ENCODE data around the gene COL1A2. TPM values are rescaled to one million over a fixed set of nuclear protein-coding genes. Genes with fewer than 3 reads are reported as not detected.
A peak's percentile ranks its signal among the peaks of the same experiment; 100 is the strongest.

COL1A2 gene
- total and polyA plus RNA-seq, 2 donors from 2014 or later, result 51.4 to 149 TPM

DNA sequence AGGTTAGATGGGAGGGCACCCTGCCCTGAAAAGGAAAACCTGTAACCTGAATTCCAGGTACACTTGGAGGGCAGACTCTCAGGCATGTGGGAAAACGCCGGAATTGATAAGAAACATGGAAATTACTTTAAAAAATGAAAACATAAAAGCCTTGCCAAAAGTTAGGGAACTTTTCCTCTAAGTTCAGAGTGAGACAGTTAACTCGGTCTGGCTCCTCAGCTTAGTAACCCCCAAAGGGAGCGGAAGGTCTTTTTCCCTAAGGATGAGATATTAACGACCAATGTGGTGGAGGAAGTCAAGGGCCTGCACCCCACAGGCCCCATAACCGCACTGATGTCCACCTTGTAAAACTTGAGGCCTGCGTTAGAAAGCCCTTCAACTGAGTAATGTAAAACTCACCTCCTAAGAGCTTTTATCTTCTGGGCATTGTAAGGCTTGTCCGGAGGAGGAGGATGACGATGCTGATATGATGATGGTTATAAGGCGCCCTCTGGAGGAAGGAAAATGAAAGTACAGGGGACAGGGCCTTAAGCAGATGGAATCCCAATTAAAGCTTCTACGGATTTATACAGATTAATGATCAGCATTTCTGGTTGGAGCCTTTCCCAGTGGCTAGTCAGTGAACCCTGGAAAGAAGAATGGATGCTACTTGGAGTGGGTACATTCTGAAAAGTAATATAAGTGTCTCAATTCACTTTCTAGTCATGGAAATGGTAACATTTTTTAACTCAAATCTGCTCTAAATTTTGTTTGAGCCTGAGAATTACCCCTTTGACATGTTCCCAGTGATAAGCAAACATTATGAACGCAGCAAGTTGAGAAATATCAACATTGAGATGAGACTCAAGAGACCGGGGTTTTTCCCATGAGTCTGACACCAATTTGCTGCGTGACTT lies 694 bp downstream of the COL1A2 start:
- DNase-seq (peak in 4 of 5 donors; percentile 52 to 95 (median 79)), FAIRE-seq (peak; percentile 85)
- Histone ChIP-seq H3K4me3 (ENCODE audit: low read length in 3 of 3) (peak overlapping the region; percentile 63 to 82 (median 65)), H3K36me3 (ENCODE audit: control insufficient read depth in 2 of 3, insufficient read depth in 3 of 3, low read length in 3 of 3) (peaks cover 0 to 2% (median 0%) of the 10 kb centered on the region in 3 donors), H3K4me1 (ENCODE audit: control insufficient read depth in 2 of 3, insufficient read depth in 2 of 3, low read depth in 1 of 3, low read length in 3 of 3) (peaks cover 0 to 7% (median 0%) of the 10 kb centered on the region in 3 donors), H3K9ac (ENCODE audit: low read length in 3 of 3) (peak overlapping the region; percentile 20 to 77 (median 29)), H3K9me3 (ENCODE audit: control insufficient read depth in 2 of 3, insufficient read depth in 1 of 3, low read length in 3 of 3) (no peaks in the 10 kb centered on the region), H3K27ac (ENCODE audit: low read depth in 2 of 2, low read length in 2 of 2) (peak overlapping the region; percentile 45 to 70), H3K27me3 (ENCODE audit: control insufficient read depth, insufficient read depth, low read length) (no peaks in the 10 kb centered on the region)
- TF ChIP-seq CTCF (IDR thresholded peaks at IDR 0.05; ENCODE audit: borderline replicate concordance, extremely low read depth, insufficient read depth), result peak; percentile 80
- intact Hi-C loops (cut with DNase I), result loop anchor here (5.0 kb wide), 1 partner anchor 103 kb away; no protein-coding TSS in a partner anchor

- Histone ChIP-seq H3K27me3 (ENCODE audit: control insufficient read depth, insufficient read depth, low read length) (no peaks in the 10 kb centered on the region), H3K4me1 (ENCODE audit: control insufficient read depth in 2 of 3, insufficient read depth in 2 of 3, low read depth in 1 of 3, low read length in 3 of 3) (peaks cover 0 to 7% (median 0%) of the 10 kb centered on the region in 3 donors), H3K4me3 (ENCODE audit: low read length in 3 of 3) (peak overlapping the region; percentile 63 to 82 (median 65)), H3K9me3 (ENCODE audit: control insufficient read depth in 2 of 3, insufficient read depth in 1 of 3, low read length in 3 of 3) (no peaks in the 10 kb centered on the region), H3K9ac (ENCODE audit: low read length in 3 of 3) (peak overlapping the region in 2 of 3 donors; percentile 29 to 77), H3K27ac (ENCODE audit: low read depth in 2 of 2, low read length in 2 of 2) (peak overlapping the region in 1 of 2 donors; percentile 45), H3K36me3 (ENCODE audit: control insufficient read depth in 2 of 3, insufficient read depth in 3 of 3, low read length in 3 of 3) (peaks cover 0 to 2% (median 0%) of the 10 kb centered on the region in 3 donors)
- intact Hi-C loops (cut with DNase I), result loop anchor here (5.0 kb wide), 1 partner anchor 104 kb away; no protein-coding TSS in a partner anchor
- FAIRE-seq (no peak), DNase-seq (peak in 2 of 5 donors; percentile 25 to 56)
- no peak for TF ChIP-seq CTCF (IDR thresholded peaks at IDR 0.05; ENCODE audit: borderline replicate concordance, extremely low read depth, insufficient read depth)
Observed at GRCh38 chr7:94396037-94396431, 1.3 kb downstream of the COL1A2 start.

- Histone ChIP-seq H3K9me3 (ENCODE audit: control insufficient read depth in 2 of 3, insufficient read depth in 1 of 3, low read length in 3 of 3) (no peaks in the 10 kb centered on the region), H3K36me3 (ENCODE audit: control insufficient read depth in 2 of 3, insufficient read depth in 3 of 3, low read length in 3 of 3) (peaks cover 0 to 2% (median 0%) of the 10 kb centered on the region in 3 donors), H3K9ac (ENCODE audit: low read length in 3 of 3) (peak overlapping the region in 1 of 3 donors; percentile 77), H3K27me3 (ENCODE audit: control insufficient read depth, insufficient read depth, low read length) (no peaks in the 10 kb centered on the region), H3K4me1 (ENCODE audit: control insufficient read depth in 2 of 3, insufficient read depth in 2 of 3, low read depth in 1 of 3, low read length in 3 of 3) (peaks cover 0 to 7% (median 0%) of the 10 kb centered on the region in 3 donors), H3K4me3 (ENCODE audit: low read length in 3 of 3) (peak overlapping the region; percentile 9 to 82 (median 65)), H3K27ac (ENCODE audit: low read depth in 2 of 2, low read length in 2 of 2) (no peak overlapping the region)
- DNase-seq, result no peak
- intact Hi-C loops (cut with DNase I), result loop anchor here (5.0 kb wide), 1 partner anchor 104 kb away; no protein-coding TSS in a partner anchor
- TF ChIP-seq CTCF (IDR thresholded peaks at IDR 0.05; ENCODE audit: borderline replicate concordance, extremely low read depth, insufficient read depth), result no peak
- no peak for FAIRE-seq
Observed at GRCh38 chr7:94396596-94396995, 1.9 kb downstream of the COL1A2 start.

Data from kidney (tissue), 14 donors.